HG02938 (cell line): ENCODE data around the gene CSF2RB.
"Not testable (repeated sequence)": the region's sequence is repeated elsewhere in the genome, so short reads cannot be mapped to it uniquely, and the experiment has no call there.

Experiments
- ATAC-seq: cut with Tn5 transposase; IDR thresholded peaks from one replicate; pipeline ENCODE4 v1.9.1; 2021; ENCODE audit warnings: mild to moderate bottlenecking, moderate library complexity; ENCODE audit not compliant: unreplicated experiment

The CSF2RB gene

DNA sequence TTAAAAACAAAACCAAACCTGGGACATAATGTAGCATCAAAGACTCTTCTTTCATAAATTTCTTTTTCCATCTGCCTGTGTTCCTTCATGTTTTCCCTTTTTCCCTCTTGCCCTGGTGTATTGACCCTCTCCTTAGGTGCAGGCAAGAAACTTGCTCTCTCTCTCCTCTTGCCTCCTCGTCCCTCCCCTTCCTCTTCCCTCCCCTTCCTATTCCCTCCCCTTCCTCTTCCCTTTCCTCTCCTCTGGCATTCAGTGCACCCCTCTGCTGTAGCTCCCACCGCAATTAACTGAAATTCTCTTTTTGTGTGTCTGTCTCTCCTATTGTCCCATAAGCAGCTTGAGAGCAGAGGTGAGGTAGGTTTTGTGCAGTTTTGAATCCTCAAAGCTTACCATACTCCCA is 49.9 kb downstream of the CSF2RB start:
- no peak for ATAC-seq

DNA sequence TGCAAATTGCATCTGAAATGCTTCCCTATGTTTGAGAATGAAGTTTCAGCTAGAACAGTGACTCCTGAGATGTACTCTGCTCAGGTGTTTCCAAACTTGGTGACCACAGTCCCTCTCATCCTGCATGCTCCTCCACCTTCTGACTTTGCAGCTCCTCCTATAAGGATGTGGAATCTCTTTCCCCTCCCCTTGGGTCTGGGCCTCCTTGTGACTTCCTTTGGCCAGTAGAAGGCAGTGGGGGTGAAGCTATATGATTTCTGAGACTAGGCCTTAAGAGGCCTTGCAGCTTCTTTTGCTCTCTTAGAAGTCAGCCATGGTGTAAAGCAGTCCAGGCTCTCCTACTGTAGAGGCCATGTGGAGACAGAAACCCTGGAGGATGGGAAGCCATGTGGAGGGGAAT is 50.7 kb downstream of the CSF2RB start:
- no peak for ATAC-seq

DNA sequence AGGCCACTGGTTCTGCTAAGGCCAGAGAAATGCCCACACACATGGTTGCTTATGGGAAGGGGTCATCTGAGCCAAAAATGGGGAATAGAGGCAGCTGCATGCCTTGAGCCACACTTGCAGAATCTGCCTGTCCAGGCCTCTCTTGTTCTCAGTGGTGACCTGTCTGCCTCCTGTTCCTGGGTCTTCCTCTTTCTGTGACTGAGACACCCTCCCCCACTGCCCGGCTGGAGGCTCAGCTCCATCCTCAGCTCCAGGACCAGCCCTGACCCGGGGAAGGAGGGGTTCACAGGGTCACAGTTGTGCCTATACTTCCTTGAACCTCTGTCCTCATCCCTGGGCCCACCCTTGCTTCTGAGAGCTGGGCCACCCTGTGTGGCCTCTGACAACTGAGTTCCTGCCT is 52.3 kb downstream of the CSF2RB start:
- ATAC-seq: no peak

DNA sequence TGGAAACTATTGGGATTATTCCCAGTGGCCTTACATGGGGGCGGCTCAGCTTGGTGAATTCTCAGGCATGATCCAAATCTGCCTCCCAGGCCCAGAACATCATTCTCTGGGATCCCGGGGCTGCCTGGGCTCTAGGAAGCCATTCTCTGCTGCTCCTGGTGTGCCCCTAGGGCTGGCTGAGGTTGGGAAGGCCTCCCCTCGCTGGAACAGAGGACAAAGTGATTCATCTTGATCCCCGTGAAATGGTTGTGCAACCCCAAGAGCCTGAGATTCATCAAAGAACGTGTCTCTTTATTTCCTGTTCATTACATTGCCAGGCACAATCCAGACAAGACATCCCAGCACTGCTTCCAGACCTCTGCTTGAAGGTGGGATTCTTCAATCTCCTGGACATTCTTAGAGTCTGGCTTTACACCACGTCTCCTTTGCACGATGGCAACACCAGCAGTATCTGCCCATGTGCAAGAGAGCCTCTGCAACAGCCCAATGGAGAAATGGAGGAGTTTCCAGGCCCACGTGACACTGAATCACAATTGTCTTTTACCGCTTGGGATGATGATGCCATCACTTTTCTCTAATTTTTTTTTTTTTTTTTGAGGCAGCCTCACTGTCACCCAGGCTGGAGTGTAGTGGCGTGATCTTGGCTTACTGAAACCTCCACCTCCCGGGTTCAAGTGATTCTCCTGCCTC is 53.6 kb downstream of the CSF2RB start:
- no peak for ATAC-seq

DNA sequence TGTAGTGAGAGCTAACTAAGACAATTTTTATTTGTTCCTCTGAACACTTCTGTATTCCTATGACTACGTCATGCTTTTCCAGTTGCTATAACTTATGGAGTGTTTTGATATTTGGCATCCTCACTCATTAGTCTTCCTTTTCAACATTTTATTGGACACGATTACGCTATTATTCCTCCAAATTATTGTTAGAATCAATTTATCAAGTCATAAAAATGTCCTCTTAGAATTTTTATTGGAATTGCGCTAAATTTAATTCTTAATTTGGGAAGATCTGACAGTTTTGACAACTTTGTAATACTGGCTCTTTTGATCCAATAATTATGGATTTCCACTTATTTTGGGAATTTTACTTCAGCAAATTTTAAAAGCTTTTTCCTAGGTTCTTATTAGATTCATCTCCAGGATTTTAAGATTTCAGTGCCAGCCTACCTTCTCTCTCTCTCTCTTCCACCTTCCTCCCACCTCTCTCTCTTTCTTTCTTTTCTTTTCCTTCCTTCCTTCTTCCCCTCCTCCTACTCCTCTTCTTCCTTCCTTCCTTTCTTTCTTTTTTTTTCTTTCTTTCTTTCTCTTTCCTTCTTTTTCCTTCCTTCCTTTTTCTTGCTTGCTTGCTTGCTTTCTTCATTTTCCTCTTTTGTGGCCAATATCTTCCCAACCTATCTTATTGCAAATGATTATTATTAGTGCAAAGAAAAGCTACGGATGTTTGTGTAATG is 55.0 kb downstream of the CSF2RB start:
- no peak for ATAC-seq

DNA sequence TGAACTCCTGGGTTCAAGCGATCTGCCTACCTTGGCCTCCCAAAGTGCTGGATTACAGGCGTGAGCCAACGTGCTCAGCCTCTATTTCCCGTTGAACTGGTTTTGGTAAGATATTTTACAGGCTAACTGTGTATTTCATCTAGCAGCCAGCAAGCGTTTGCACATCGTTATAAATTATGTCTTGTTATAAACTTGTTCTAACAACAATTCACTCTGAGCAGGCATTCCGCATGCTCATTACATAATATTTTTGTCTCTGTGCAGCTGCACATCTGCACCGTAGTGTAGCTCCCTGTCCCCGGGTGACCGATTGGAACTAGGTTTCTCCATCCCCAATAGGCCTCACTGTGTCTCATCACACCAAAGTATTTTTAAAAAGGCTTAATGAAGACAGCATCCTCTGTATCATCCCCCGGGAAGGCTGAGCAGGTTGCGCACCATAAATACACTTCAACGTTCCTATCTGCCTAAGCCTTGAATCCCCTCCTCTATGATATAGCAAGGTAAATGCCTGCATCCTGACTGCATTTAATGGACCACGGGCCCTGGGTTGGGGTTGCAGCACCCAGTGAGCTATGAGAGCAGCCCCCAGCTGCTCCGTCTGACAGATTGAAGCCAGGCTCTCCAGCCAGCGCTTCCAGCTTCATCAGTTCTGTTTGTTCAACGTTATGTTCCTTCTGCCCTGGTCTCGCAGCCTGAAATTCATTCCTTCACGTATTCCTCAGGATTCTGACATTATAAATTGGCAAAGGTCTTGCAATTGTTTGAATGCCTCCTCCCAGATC is 58.1 kb downstream of the CSF2RB start:
- no peak for ATAC-seq

DNA sequence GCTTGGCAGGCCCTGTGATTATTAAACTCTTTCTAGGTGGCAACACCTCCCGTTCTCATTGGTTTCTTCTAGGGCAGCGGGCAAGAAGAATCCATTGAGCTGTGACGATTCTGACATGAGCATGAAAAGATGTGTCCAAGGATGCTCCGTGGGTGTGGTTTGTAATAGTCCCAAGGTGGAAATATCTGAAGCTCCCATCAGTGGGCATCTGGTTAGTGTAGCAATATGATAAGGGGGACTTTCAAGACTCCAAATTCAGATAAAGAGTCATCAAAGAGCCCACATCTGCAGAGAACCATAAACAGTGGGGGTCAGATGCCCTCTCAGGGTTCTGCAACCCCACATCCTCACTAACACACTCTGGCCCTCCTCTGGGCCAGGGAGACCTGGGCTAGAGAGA is 63.2 kb downstream of the CSF2RB start:
- no peak for ATAC-seq

DNA sequence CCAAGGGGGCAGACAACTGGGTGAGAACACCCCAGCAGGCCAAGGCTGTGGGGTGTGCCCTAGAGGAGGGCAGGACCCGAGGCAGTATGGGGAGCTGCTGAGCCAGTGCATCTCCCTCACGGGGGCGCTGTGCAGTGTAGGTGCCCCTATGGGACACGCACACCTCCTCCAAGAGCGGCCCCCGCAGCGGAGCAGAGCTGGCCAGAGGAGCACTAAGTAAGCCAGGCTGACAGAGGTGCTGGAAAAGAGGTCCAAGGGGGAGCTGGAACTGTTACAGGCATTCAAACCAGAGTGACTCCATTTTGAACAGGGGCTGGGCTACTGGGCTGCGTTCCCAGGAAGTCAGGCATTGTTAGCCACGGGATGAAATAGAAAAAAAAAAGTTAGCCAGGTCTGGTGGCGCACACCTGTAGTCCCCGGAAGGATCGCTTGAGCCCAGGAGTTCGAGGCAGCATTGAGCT is 64.0 kb downstream of the CSF2RB start:
- ATAC-seq: no peak

DNA sequence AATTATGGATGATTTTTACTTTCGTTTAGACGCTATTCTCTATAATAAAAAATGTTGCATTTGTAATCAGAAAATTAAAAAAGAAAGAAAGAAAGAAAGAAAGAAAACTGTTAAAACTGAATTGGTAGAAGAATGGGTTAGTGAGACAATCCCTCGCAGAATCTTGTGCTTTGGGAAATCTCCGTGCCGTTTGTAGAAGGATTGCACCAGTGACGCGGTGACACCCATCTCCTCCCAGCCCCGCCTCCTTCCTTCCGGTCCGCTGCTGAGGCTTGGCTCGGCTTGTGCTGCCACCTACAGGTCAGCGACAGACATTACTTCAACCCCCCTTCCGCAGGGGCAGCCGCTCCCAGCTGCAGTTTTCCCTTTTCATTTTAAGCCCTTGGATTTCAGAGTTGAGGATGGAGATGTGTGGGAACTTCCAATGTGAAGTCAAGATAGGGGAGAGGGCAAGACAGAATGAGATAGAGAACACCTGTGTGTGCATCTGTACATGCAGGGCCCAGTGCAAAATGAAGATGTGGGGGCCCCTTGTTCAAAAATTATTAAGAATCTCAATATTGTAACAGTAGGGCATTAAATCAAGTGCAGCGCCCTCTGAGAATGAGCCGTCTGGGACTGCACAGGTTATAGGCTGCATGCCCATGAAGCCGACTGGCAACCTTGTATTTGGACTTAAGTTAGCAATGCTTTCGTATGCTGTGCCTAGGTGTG is 64.7 kb downstream of the CSF2RB start:
- ATAC-seq: no peak

DNA sequence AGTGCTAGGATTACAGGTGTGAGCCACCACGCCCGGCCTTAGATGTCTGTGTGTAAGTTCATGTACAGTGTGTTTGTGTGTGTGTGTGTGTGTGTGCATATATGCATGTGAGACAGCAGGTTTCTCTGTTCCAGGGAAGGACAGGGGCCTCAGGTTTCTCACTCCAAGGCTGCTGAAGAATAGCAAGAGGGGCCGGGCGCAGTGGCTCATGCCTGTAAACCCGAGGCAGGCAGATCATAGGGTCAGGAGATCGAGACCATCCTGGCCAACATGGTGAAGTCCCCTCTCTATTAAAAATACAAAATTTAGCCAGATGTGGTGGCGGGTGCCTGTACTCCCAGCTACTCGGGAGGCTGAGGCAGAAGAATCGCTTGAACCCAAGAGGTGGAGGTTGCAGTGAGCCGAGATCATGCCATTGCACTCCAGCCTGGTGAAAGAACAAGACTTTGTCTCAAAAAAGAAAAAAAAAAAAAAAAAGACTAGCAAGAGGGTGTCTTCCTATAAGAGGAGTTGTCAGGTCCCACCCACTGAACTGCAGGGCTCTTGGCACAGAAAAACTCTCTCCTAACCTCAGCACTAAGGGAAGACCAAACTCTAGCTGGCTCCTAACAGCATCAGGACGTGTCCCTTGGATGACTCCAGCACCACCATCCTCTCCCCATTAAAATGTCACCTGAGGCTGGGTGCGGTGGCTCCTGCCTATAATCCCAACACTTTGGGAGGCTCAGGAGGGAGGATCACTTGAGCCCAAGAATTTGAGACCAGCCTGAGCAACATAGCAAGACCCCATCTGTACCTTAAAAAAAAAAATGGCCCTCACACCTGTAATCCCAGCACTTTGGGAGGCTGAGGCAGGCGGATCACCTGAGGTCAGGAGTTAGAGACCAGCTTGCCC is 65.8 kb downstream of the CSF2RB start:
- no peak for ATAC-seq

DNA sequence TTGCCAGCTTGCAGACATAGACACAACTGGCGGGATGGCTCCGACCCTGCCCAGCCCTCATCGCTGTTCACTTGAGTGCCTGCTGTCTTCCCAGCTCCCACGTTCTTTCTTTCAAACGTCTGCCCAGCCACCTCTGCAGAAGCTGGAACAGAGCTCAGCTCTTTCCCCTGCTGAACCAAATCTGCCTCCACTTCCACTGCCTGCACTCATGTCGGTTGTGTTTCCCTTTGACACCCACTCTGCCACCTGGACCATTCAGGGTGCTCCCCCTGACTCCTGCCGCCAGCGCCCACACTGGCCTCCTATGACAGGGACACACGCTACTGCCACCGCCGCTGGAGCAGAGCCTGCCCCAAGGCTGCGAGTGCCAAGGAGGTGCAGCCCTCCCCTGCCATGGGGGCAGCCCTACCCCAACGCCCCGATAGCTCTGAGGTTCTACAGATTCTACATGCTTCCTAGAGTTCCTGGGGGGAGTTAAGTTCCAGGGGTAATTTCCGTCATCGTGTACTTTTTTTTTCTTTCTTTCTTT is 67.9 kb downstream of the CSF2RB start:
- ATAC-seq: no peak

DNA sequence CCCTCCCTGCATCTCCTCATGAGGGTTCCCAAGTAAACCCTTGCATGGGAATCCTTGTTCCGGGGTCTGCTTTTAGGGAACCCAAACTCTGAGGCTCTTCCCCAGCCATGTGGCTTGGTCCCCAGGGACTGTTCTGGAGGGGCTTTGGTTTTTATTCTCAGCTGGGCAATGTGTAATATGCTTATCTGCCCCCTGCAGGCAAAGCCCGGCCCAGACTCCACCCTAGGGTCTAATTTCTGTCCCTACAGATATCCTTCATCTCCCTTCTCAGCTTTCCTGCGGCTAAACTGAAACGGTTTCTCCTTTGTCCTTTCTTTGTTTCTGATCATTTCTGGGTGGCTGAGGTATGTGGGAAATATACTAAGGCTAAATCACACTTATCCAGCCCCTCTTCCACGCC is 68.7 kb downstream of the CSF2RB start:
- no peak for ATAC-seq

DNA sequence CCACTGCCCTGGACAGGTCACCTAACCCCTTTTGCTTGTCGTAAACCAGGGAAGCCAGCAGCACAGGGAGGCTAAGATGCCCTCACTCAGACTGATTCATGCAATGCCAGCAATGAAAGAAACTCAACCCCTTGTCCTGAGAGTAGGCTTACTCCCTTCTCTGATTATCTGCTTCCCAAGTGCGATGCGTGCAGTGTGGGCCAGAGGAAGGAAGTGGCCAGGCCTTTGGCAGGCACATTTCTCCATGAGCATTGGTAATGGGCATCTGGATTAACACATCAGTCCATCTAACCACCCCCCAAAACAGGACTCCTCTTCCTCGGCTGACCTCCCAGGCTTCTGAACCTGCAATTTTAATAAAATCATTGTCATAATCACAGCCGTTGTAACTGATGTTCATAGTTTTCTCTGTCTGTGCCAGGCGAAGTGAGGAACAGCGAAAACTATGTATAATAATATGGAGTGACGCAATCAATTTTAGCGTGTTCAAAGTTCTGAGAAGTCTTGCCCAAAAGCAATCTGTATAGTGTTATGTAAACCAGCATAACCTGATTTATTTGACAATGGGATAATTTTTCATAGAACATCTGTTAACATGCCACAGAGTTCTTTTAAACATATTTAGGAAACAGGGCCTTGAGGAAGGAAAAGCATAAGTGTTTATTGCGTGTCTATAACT is 71.9 kb downstream of the CSF2RB start:
- no peak for ATAC-seq

DNA sequence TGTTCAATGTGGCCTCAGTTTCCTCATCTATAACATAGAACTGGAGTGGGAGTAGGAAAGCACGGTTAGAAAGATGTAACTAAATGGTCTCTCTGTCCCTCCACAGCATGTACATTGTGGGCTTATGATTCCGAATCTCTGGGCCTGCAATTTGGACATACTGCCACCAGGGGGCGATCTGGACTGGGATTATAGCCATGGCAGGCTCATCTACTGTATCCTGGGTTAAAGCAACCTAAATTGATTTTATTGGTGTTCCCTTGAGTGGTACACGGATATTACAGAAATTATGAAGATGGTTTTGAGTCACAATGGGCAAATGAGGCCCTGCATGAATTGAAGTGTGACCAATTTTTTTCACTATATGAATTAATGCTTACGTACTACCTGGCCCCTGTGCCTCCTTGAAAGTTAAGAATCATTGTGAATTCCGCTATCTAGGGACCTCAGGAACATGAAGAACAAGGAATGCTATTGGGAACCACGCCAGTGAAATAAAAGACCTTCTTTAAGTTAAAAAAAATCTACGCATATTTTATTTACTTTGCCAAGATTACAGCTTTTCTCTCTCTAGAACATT is 72.9 kb downstream of the CSF2RB start:
- ATAC-seq: no peak

DNA sequence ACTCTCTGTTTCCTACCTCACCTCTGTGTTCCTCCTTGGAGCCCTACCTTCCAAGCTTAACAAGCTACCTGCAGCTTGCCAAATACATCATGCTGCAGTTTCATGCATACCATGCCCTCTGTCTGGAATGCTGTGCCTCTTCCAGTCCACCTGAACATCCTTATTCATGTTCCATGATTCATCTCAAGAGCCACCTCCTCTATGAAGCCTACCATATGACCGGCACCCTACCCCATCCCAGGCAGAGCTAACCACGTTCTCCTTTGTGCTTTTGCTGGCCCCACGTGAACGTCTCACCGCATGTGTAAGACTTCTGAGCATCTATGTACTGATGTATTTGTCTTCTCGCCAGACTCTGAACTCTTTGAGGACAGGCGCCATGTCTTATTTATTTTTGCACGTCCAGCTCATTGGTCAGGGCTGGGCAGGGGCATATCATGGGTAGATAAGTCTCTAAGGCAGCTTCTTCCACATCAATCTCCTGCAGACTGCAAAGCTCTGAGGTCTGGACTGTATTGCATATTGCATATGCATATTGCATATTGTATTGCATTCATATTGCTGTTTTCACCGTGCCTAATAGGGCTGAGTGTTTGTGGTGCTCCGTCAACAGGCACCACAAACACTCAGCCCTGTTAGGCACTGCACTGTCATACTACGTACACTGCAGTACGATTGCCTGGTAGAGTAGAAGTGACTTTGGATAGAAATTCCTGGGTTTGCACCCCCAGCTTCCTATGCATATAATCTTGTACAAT is 74.8 kb downstream of the CSF2RB start:
- ATAC-seq: no peak

DNA sequence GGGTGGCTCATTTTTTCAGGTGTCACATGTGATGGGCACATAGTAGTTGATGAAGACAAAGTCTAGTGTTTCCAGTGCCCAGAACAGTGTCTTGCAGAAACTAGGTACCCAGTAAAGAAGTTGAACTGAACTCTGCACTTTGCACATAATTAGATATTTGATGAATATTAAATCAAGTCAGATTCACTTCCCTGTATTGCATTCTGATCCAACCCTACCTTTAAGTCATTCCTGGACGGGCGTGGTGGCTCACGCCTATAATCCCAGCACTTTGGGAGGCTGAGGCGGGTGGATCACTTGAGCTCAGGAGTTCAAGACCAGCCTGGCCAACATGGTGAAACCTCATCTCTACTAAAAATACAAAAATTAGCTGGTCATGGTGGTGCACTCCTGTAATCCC is 75.6 kb downstream of the CSF2RB start:
- ATAC-seq: not testable (repeated sequence)
